ENCODE measurements around the gene DLGAP3. TPM values are rescaled to one million over a fixed set of nuclear protein-coding genes. Genes with fewer than 3 reads are reported as not detected.

Gene DLGAP3
- total and polyA plus RNA-seq, 2 donors (not counting 3 experiments of a cell fraction or from before 2014, with no cell fraction given), result 0.04 to 0.20 TPM

GRCh38 chr1:34884536-34884935 is 44.9 kb downstream of the DLGAP3 start:
- no peak for FAIRE-seq

More at GRCh38 chr1:34884536-34884935, 44.9 kb downstream of the DLGAP3 start:
- no peaks in the 10 kb centered on the region for H3K9me3 ChIP-seq (replicated peaks; ENCODE audit: control insufficient read depth, insufficient read depth, low read length)
- H3K4me2 ChIP-seq (ENCODE audit: insufficient read depth, low read length), result no peak overlapping the region
- no peak overlapping the region for H3K4me3 ChIP-seq (replicated peaks in 1 of 3; ENCODE audit: insufficient read depth in 1 of 3, low read depth in 1 of 3, low read length in 3 of 3)
- no peak overlapping the region for H3K27ac ChIP-seq (ENCODE audit: insufficient read depth, low read depth, low read length)
- DNase-seq (ENCODE audit: low read depth, low spot score), result no peak
- dilution Hi-C loops (cut with MboI; ENCODE audit: extremely low pct_ligation_motif_present, low sequenced_read_pairs), result no loop called here
- intact Hi-C loops (cut with micrococcal nuclease), result no loop called here
- TF ChIP-seq FOS (IDR thresholded peaks at IDR 0.05; ENCODE audit: borderline replicate concordance, insufficient read depth, low read length) (no peak), EZH2 (IDR thresholded peaks at IDR 0.05; ENCODE audit: borderline replicate concordance, low read depth, low read length, severe bottlenecking) (no peak), POLR2A (IDR thresholded peaks at IDR 0.05; ENCODE audit: low read depth, low read length) (no peak), JUN (IDR thresholded peaks at IDR 0.05; ENCODE audit: borderline replicate concordance, insufficient read depth, insufficient read length, low read depth) (no peak), POLR2AphosphoS5 (IDR thresholded peaks at IDR 0.05; ENCODE audit: insufficient read depth, low read depth, low read length) (no peak), CTCF (IDR thresholded peaks at IDR 0.05; ENCODE audit: extremely low read depth in 1 of 2, insufficient read depth in 1 of 2, low read depth in 1 of 2, low read length in 2 of 2) (no peak), MYC (IDR thresholded peaks at IDR 0.05; ENCODE audit: low read depth, low read length) (no peak), GATA2 (IDR thresholded peaks at IDR 0.05; ENCODE audit: insufficient read depth, insufficient read length, low read depth, low read length) (no peak)
- TF ChIP-seq, protein P1, sequence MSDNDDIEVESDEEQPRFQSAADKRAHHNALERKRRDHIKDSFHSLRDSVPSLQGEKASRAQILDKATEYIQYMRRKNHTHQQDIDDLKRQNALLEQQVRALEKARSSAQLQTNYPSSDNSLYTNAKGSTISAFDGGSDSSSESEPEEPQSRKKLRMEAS (IDR thresholded peaks at IDR 0.05; ENCODE audit: insufficient read depth, insufficient read length), result no peak
- H3K9ac ChIP-seq (replicated peaks; ENCODE audit: extremely low read depth, insufficient read depth, low read length), result no peak overlapping the region
- CTCF ChIA-PET, result interaction anchor here (4.2 kb wide), 1 partner anchor 18 kb away, joined by 20 read pairs; no protein-coding TSS in a partner anchor
- H3K4me1 ChIP-seq (ENCODE audit: control insufficient read depth, extremely low read depth, insufficient read depth, low read length), result peaks cover 3% of the 10 kb centered on the region
- no peak overlapping the region for H2AFZ ChIP-seq (ENCODE audit: low read depth, low read length)
- no peaks in the 10 kb centered on the region for H3K9me1 ChIP-seq (replicated peaks; ENCODE audit: control insufficient read depth, extremely low read depth, insufficient read depth, low read length)
- no peaks in the 10 kb centered on the region for H3K36me3 ChIP-seq (ENCODE audit: control insufficient read depth in 2 of 2, extremely low read depth in 1 of 2, insufficient read depth in 2 of 2, low read length in 2 of 2)
- no peaks in the 10 kb centered on the region for H3K79me2 ChIP-seq (ENCODE audit: control insufficient read depth, insufficient read depth, low read length)
- H3K27me3 ChIP-seq (ENCODE audit: control insufficient read depth in 2 of 2, insufficient read depth in 2 of 2, low read length in 2 of 2), result peaks cover 24 to 28% of the 10 kb centered on the region in 2 experiments
- POLR2A ChIA-PET, result no interaction called here
- BruUV-seq (replicated peaks), result no TSS peak
- H4K20me1 ChIP-seq (replicated peaks; ENCODE audit: control insufficient read depth, extremely low read depth, insufficient read depth, low read length), result no peaks in the 10 kb centered on the region
